ENCODE data around the gene KRT3. TPM values are rescaled to one million over a fixed set of nuclear protein-coding genes. Genes with fewer than 3 reads are reported as not detected.
A peak's percentile ranks its signal among the peaks of the same experiment; 100 is the strongest.

The KRT3 gene
- total RNA-seq, 1 donor from 2014 or later: not detected

DNA sequence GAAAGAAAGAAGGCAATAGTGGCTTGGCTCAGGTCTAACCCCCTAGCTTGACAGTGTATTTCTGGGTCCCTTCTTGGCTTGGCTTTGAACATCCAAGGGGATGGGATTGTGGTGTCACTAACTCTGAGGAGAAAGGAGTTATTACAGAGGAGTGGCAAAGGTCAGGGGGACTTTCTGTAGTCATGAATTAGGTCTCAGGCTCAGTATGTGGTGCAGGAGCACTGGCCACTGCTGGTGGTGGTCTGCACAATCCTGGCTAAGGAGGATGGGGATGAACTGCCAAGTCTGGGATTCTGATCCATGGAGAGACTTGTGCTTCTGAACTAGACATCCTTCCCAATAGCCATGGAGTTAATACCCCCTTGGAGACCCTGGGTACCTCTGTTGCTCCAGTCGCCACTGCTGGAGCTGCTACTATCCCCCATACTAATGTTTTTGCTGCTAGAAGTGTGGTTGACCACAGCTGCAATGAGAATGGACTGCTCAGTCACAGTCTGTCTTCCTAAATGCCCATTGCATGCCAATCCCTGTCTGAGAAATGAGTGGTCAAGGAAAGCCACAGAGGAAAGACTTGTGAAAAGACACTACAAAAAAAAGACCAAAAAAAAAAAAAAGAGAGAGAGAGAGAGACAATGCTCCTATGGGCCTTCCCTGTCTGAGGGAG is 51.3 kb downstream of the KRT3 start:
- TF ChIP-seq, protein P1, sequence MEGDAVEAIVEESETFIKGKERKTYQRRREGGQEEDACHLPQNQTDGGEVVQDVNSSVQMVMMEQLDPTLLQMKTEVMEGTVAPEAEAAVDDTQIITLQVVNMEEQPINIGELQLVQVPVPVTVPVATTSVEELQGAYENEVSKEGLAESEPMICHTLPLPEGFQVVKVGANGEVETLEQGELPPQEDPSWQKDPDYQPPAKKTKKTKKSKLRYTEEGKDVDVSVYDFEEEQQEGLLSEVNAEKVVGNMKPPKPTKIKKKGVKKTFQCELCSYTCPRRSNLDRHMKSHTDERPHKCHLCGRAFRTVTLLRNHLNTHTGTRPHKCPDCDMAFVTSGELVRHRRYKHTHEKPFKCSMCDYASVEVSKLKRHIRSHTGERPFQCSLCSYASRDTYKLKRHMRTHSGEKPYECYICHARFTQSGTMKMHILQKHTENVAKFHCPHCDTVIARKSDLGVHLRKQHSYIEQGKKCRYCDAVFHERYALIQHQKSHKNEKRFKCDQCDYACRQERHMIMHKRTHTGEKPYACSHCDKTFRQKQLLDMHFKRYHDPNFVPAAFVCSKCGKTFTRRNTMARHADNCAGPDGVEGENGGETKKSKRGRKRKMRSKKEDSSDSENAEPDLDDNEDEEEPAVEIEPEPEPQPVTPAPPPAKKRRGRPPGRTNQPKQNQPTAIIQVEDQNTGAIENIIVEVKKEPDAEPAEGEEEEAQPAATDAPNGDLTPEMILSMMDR (conservative IDR thresholded peaks at IDR 0.05): no peak

GRCh38 chr12:52742822-52743457 is 53.0 kb downstream of the KRT3 start:
- no peak for DNase-seq (ENCODE audit: low read depth, low spot score)
- Mint-ChIP-seq H3K36me3 (ENCODE audit: low read depth) (no peaks in the 10 kb centered on the region), H3K9me3 (no peaks in the 10 kb centered on the region), H3K4me1 (no peaks in the 10 kb centered on the region), H3K27ac (ENCODE audit: unreplicated experiment) (no peak overlapping the region), H3K27me3 (ENCODE audit: low read depth) (peaks cover 80% of the 10 kb centered on the region), H3K4me3 (no peak overlapping the region)
- TF ChIP-seq, protein P1 (conservative IDR thresholded peaks at IDR 0.05): no peak

More for the DNA sequence above, 51.3 kb downstream of the KRT3 start:
- H3K27me3 Mint-ChIP-seq (ENCODE audit: low read depth): peaks cover 86% of the 10 kb centered on the region
- H3K27ac Mint-ChIP-seq (ENCODE audit: unreplicated experiment): no peak overlapping the region
- no peaks in the 10 kb centered on the region for H3K4me1 Mint-ChIP-seq
- no peak for DNase-seq (ENCODE audit: low read depth, low spot score)
- H3K9me3 Mint-ChIP-seq: no peaks in the 10 kb centered on the region
- no peak overlapping the region for H3K4me3 Mint-ChIP-seq
- no peaks in the 10 kb centered on the region for H3K36me3 Mint-ChIP-seq (ENCODE audit: low read depth)

- Mint-ChIP-seq H3K36me3 (ENCODE audit: low read depth) (no peaks in the 10 kb centered on the region), H3K4me3 (no peak overlapping the region), H3K4me1 (no peaks in the 10 kb centered on the region), H3K9me3 (no peaks in the 10 kb centered on the region), H3K27me3 (ENCODE audit: low read depth) (peaks cover 74% of the 10 kb centered on the region), H3K27ac (ENCODE audit: unreplicated experiment) (no peak overlapping the region)
- no peak for DNase-seq (ENCODE audit: low read depth, low spot score)
- TF ChIP-seq, protein P1 (conservative IDR thresholded peaks at IDR 0.05): no peak
These were observed 53.7 kb downstream of the KRT3 start for GRCh38 chr12:52742196-52742580.

GRCh38 chr12:52741375-52742195 is 54.3 kb downstream of the KRT3 start:
- H3K27ac Mint-ChIP-seq (ENCODE audit: unreplicated experiment): no peak overlapping the region
- no peaks in the 10 kb centered on the region for H3K9me3 Mint-ChIP-seq
- H3K4me3 Mint-ChIP-seq: no peak overlapping the region
- peak; percentile 81 for DNase-seq (ENCODE audit: low read depth, low spot score)
- no peaks in the 10 kb centered on the region for H3K4me1 Mint-ChIP-seq
- H3K36me3 Mint-ChIP-seq (ENCODE audit: low read depth): no peaks in the 10 kb centered on the region
- H3K27me3 Mint-ChIP-seq (ENCODE audit: low read depth): peaks cover 74% of the 10 kb centered on the region
- TF ChIP-seq, protein P1 (conservative IDR thresholded peaks at IDR 0.05): no peak

DNA sequence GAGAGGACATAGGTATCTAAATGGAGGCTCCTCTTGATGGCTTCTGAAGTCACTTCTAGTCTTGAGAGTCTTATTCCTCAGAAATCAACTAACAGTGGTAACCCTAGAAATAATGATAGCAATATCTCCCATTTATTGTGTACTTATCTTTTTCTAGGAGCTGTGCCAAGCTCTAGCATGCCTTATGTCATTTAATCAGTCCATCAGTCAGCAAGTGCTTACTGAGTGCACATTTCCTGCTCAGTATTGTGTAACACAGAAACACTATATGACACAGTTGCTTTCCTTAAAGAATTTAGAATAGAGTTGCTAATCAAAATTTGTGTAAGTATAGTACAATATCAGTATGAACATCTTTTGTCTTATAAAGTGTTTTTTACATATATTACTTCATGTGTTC is 55.3 kb downstream of the KRT3 start:
- H3K4me1 Mint-ChIP-seq: no peaks in the 10 kb centered on the region
- H3K36me3 Mint-ChIP-seq (ENCODE audit: low read depth): no peaks in the 10 kb centered on the region
- H3K27ac Mint-ChIP-seq (ENCODE audit: unreplicated experiment): no peak overlapping the region
- no peaks in the 10 kb centered on the region for H3K9me3 Mint-ChIP-seq
- DNase-seq (ENCODE audit: low read depth, low spot score): no peak
- no peak overlapping the region for H3K4me3 Mint-ChIP-seq
- TF ChIP-seq, protein P1 (conservative IDR thresholded peaks at IDR 0.05): no peak
- H3K27me3 Mint-ChIP-seq (ENCODE audit: low read depth): peaks cover 73% of the 10 kb centered on the region

Measured in neural crest cell (in vitro differentiated cells).